K562 (cell line): Measurements from ENCODE around the gene CYB5D1. TPM values are rescaled to one million over a fixed set of nuclear protein-coding genes. Genes with fewer than 3 reads are reported as not detected.

Source experiments
- GATAD2B ChIP-seq: fragments of 450-650 bp; IDR thresholded peaks from 2 replicates; pipeline ENCODE4 v1.6.1; 2017; ENCODE audit warnings: mild to moderate bottlenecking, borderline replicate concordance
- OTX1 ChIP-seq: fragments of 450-650 bp; formaldehyde crosslinking; IDR thresholded peaks from 2 replicates; pipeline ENCODE4 v1.4.0; 2022; ENCODE audit warnings: mild to moderate bottlenecking
- PKNOX1 ChIP-seq: fragments of 450-650 bp; IDR thresholded peaks from 2 replicates; pipeline ENCODE4 v1.6.1; 2016
- PRPF4 ChIP-seq: fragments of 200-400 bp; formaldehyde crosslinking; IDR thresholded peaks from one replicate; pipeline ENCODE4 v1.6.1; 2017; ENCODE audit warnings: low read length, low read depth, mild to moderate bottlenecking; ENCODE audit not compliant: insufficient read depth, poor library complexity, severe bottlenecking
- RBFOX2 ChIP-seq: fragments of 200-400 bp; formaldehyde crosslinking; IDR thresholded peaks from 2 replicates; pipeline ENCODE4 v1.6.1; 2017; ENCODE audit warnings: low read depth, mild to moderate bottlenecking, low read length, moderate library complexity
- STAT5B ChIP-seq: fragments of 250-450 bp; sonication (Bioruptor Pico); IDR thresholded peaks from 2 replicates; pipeline ENCODE4 v1.8.0; 2021; ENCODE audit warnings: mild to moderate bottlenecking, inconsistent platforms
- USF2 ChIP-seq: sonication (generic); formaldehyde crosslinking; IDR thresholded peaks from 2 replicates; pipeline ENCODE4 v1.5.0; 2020; ENCODE audit warnings: missing genetic modification reagents
- ZBTB26 ChIP-seq: fragments of 450-650 bp; formaldehyde crosslinking; IDR thresholded peaks from 2 replicates; pipeline ENCODE4 v1.4.0; 2022; ENCODE audit warnings: missing genetic modification characterization
- ZNF134 ChIP-seq: fragments of 250-450 bp; sonication (Bioruptor Pico); conservative IDR thresholded peaks from 2 replicates; pipeline ENCODE4 v1.4.0; 2020
- ZNF589 ChIP-seq: fragments of 200-800 bp; sonication (Bioruptor generic); IDR thresholded peaks from 2 replicates; pipeline ENCODE4 v1.6.1; 2016; ENCODE audit warnings: low read depth, missing genetic modification characterization, missing compliant biosample characterization
- polyA plus RNA-seq, 8 experiments: library from polyadenylated mRNA; depleted of rRNA in 4 of 8; stranded (reverse) in 5 of 8; unstranded in 3 of 8; fragments of >200 nt; fragmentation: Nextera tagmentation in 2 of 8; fragmentation: Illumina TruSeq in 1 of 8; extraction: Ambion mirVana in 2 of 8; extraction: Trizol in 1 of 8; gene quantifications; 2 replicates each; pipeline versions ENCODE4 v1.2.1 to v1.2.3, GENCODE V29; 2011 to 2014; ENCODE audit warnings: inconsistent platforms in 1 of 8, missing spikeins in 1 of 8
- total RNA-seq, 7 experiments: library from RNA; depleted of rRNA in 6 of 7; stranded (reverse); fragments of >200 nt in 6 of 7; fragmentation: Illumina TruSeq in 2 of 7; extraction: Trizol in 2 of 7; gene quantifications; 2 replicates each; pipeline versions ENCODE4 v1.2.1 to v1.2.3, GENCODE V29; 2011 to 2021; ENCODE audit warnings: low replicate concordance in 1 of 7

CYB5D1 gene
- total and polyA plus RNA-seq, 9 of the 15 experiments (the other 6 are each of a cell fraction or from before 2014, with no cell fraction given), result 2.4 to 7.9 (median 5.7) TPM

GRCh38 chr17:7884581-7885366 lies 27.0 kb downstream of the CYB5D1 start (continued):
- TF ChIP-seq ZBTB26 (CRISPR knock-in tag), result no peak
- no peak for TF ChIP-seq PKNOX1
- no peak for TF ChIP-seq ZNF589 (CRISPR knock-in tag)
- TF ChIP-seq RBFOX2, result no peak
- TF ChIP-seq PRPF4, result no peak
- no peak for TF ChIP-seq STAT5B (CRISPR knock-in tag)
- TF ChIP-seq OTX1 (CRISPR knock-in tag), result no peak
- TF ChIP-seq ZNF134 (CRISPR knock-in tag), result no peak
- TF ChIP-seq GATAD2B, result no peak
- no peak for TF ChIP-seq USF2 (CRISPR knock-in tag)
